NB4 (cell line): ENCODE results near the gene TMEM41B.

Experiments
- DNase-seq: peaks from one replicate; pipeline ENCODE4 v3.0.0; 2010; ENCODE audit warnings: low read depth
- H3K4me3 ChIP-seq: one replicate; pipeline ENCODE4 v1.5.1; 2011; ENCODE audit warnings: mild to moderate bottlenecking, low read depth, low read length, moderate library complexity
- MYC ChIP-seq: IDR thresholded peaks from 2 replicates; pipeline ENCODE4 v1.6.1; 2011; ENCODE audit warnings: low read depth, low read length
- POLR2A ChIP-seq: IDR thresholded peaks from 2 replicates; pipeline ENCODE4 v1.6.1; 2011; ENCODE audit warnings: mild to moderate bottlenecking; ENCODE audit not compliant: insufficient read length; ENCODE audit errors: extremely low read depth
- TF ChIP-seq, protein P1 (sequence below): IDR thresholded peaks from one replicate; pipeline ENCODE4 v1.5.1; 2012; ENCODE audit warnings: low read depth, low read length
- TF ChIP-seq, protein P2 (sequence below): IDR thresholded peaks from 2 replicates; pipeline ENCODE4 v1.6.1; 2011; ENCODE audit warnings: low read depth, low read length

Gene TMEM41B

DNA sequence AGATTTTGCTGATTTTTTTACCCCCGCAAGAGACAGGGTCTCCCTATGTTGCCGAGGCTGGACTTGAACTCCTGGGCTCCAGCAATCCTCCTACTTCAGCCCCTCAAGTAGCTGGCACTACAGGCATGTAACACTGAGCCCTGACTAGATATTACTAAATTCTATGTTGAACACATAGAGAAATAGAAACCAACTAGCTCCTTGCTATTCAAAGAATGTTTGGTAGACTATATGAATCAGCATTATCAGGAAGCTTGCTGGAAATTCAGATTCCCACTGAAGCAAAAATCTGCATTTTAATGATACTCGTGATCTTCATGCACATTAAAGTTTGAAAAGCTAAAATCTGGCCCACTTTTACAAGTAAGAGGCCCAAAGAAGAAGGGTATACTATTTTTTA, 11.9 kb downstream of the TMEM41B start:
- H3K4me3 ChIP-seq = no peak overlapping the region
- no peak for DNase-seq
- TF ChIP-seq MYC = no peak

DNA sequence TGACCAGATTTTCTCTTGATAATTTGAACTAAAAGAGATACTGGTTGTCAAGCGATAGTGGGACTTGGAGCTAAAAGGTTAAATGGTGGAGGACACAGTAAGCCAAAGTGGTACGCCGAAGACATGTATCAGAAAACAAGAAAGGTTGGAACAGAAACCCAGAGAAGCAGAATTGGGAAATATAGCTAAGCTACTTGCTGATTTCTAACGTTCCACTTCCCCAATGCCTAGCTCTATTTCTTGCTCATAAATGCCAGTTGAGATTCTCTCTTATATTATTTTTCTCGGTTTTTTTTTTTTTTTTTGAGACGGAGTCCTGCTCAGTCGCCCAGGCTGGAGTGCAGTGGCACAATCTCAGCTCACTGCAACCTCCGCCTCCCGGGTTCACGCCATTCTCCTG, 12.7 kb downstream of the TMEM41B start:
- no peak overlapping the region for H3K4me3 ChIP-seq
- no peak for DNase-seq
- no peak for TF ChIP-seq POLR2A
- TF ChIP-seq, protein P1, sequence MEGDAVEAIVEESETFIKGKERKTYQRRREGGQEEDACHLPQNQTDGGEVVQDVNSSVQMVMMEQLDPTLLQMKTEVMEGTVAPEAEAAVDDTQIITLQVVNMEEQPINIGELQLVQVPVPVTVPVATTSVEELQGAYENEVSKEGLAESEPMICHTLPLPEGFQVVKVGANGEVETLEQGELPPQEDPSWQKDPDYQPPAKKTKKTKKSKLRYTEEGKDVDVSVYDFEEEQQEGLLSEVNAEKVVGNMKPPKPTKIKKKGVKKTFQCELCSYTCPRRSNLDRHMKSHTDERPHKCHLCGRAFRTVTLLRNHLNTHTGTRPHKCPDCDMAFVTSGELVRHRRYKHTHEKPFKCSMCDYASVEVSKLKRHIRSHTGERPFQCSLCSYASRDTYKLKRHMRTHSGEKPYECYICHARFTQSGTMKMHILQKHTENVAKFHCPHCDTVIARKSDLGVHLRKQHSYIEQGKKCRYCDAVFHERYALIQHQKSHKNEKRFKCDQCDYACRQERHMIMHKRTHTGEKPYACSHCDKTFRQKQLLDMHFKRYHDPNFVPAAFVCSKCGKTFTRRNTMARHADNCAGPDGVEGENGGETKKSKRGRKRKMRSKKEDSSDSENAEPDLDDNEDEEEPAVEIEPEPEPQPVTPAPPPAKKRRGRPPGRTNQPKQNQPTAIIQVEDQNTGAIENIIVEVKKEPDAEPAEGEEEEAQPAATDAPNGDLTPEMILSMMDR = no peak
- TF ChIP-seq, protein P2, sequence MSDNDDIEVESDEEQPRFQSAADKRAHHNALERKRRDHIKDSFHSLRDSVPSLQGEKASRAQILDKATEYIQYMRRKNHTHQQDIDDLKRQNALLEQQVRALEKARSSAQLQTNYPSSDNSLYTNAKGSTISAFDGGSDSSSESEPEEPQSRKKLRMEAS = no peak
- no peak for TF ChIP-seq MYC

DNA sequence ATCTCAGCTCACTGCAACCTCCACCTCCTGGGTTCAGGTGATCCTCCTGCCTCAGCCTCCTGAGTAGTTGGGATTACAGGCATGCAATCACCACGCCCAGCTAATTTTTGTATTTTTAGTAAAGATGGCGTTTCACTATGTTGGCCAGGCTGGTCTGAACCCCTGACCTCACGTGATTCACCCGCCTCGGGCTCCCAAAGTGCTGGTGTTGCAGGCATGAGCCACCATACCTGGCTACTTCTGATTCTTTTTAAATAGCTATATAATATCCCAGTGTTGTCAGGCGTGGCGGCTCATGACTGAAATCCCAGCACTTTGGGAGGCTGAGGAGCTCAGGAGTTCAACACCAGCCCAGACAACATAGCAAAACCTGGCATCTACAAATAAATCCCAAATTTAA, 20.7 kb downstream of the TMEM41B start:
- TF ChIP-seq, protein P1 = no peak
- TF ChIP-seq POLR2A (no peak), MYC (no peak)
- TF ChIP-seq, protein P2 = no peak
- H3K4me3 ChIP-seq = no peak overlapping the region
- no peak for DNase-seq

DNA sequence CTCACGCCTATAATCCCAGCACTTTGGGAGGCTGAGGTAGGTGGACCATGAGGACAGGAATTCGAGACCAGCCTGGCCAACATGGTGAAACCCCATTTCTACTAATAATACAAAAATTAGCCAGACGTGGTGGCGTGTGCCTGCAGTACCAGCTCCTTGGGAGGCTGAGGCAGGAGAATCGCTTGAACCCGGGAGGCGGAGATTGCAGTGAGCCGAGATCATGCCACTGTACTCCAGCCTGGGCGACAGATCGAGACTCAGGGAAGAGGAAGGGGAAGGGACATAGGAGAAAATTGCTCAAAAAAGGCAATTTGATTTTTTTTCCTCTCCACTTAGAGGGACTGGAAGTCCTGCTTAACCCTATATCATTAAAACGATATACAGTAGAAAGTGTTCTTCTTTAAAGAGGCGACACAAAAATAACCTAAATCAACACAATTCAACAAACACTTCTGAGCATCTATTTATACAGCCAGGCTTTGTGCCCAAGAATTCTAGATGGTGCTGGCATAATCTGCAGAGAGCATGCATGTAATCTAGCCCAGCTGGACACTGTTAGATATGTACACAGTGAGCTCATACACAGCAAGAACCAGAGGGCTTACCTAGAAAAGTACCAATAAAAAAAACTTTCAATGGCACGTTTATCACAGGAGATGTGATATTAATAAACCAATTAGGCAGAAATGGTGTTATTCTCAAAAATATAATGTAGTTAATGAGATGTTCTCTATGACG, 28.4 kb downstream of the TMEM41B start:
- DNase-seq = no peak
- TF ChIP-seq POLR2A = no peak
- TF ChIP-seq MYC = no peak
- TF ChIP-seq, protein P1 = no peak
- TF ChIP-seq, protein P2 = no peak
- no peak overlapping the region for H3K4me3 ChIP-seq

DNA sequence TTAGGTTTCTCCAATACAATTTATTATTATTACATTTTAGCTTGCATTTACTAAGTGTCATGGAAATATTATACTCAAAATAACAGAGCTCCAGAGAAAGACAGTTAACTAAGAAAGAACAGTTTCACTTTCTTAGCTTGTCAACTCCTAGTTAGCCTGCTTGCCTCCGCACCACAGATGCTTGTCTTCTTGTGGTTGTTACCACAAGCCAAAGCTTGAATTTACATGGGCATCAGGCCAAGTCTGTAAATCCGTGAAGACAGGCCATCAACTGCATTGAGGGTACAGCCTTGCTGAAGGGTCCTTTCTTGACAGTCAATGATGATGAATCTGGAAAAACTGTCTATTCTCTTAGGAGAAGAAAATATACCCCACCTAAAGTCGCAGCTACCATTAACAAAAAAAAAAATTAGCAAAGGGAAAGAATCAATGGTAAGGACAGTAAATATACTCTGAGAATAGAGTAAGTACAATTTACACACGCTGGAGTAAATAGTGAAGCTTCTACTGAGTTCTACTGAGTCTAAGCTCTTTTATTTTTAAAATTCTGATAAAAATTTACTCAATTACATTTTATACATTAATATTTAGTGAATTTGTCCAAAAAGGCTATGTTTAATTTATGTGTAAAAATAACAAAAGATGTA, 33.6 kb downstream of the TMEM41B start:
- TF ChIP-seq, protein P1 = no peak
- TF ChIP-seq, protein P2 = 0 out of 2 replicates have a peak, but pooled peaks have one; percentile 9
- peak; percentile 76 for DNase-seq
- no peak overlapping the region for H3K4me3 ChIP-seq

DNA sequence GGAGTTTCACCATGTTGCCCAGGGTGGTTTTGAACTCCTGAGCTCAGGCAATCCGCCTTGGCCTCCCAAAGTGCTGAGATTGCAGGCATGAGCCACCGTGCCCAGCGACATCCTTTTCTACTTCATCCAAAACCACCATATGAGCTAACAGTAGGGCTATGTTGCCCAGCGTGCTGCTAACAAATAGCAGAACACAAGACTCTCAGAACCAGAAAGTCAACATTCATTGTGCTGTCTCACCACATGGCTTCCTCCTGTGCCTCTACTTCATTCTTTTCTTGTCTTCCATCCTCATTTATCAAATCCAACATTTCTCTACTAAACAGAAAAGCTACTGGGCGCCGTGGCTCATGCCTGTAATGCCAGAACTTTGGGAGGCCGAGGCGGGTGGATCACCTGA, 37.2 kb downstream of the TMEM41B start:
- H3K4me3 ChIP-seq = no peak overlapping the region
- TF ChIP-seq, protein P2 = no peak
- TF ChIP-seq POLR2A (no peak), MYC (no peak)
- TF ChIP-seq, protein P1 = no peak
- DNase-seq = no peak
